ENCODE measurements around the gene HMOX2.

DNA sequence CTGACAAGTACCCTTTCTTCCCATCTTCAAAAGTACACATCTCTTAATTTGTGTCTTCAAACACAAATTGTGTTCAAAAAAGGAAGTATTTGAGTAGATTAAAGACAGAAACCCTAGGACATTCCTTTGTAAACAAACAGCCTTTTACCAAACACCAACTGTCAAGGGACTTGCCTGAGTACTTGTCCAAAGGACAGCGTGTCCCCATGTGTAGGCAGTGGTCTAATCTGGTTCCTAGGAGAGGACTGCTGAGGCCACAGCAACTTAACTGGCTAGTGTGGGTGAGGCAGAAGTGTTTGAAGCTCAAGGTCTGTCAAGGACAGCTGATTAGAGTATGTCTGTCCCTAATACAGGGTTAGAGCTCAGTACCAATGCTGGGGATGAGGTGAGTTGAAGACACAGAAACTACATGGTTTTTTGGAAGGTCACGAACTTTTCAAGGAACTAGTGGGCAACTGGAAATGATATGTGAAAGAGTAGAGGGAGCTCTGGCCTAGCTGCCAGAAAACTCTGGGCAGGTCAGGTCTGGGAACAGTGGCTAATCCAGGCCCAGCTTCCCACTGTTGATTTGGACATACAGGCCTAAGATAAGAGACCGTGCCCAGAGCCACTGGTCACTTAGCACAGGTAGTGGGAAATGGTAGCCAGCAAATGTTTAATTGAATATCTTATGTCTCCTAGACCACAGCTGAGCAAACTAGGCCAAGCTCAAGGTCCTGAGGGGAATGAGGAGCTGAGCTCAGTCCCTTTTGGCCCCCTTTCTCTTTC lies 10.1 kb downstream of the HMOX2 start:
- TF ChIP-seq POLR2AphosphoS5 (IDR thresholded peaks at IDR 0.05; ENCODE audit: insufficient read depth, low read depth, low read length) (no peak), CTCF (IDR thresholded peaks at IDR 0.05; ENCODE audit: extremely low read depth in 1 of 2, insufficient read depth in 1 of 2, low read depth in 1 of 2, low read length in 2 of 2) (no peak), POLR2A (IDR thresholded peaks at IDR 0.05; ENCODE audit: low read depth, low read length) (no peak)

Data from endothelial cell of umbilical vein (primary cell).